ENCODE data around the gene SATL1.

Gene SATL1

GRCh38 chrX:85139422-85139821 lies 104.2 kb downstream of the SATL1 start (continued):
- TF ChIP-seq TOX (CRISPR knock-in tag; IDR thresholded peaks at IDR 0.05; ENCODE audit: borderline replicate concordance): no peak

DNA sequence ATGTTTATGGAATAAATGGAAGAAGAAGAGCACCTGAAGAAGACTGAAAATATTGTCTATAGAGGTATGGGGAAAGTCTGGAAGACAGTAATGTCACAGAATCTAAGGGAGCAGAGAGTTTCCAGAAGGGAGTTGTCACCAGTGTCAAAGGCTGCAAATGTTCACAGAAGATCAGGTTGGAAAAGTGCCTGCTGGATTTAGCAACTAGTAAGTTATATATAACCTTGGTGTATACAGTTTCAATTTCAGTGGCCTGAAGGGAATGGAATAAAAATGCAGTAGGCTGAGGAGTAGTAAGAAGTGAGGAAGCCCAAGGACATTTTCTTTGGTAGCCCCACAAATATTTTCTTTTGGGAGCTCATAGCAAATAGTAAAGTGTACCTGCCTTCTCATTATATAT lies 107.2 kb downstream of the SATL1 start:
- ATAC-seq: no peak
- TF ChIP-seq ZFP3 (CRISPR knock-in tag; IDR thresholded peaks at IDR 0.05) (no peak), BACH2 (CRISPR knock-in tag; IDR thresholded peaks at IDR 0.05; ENCODE audit: borderline replicate concordance) (no peak), TCF4 (CRISPR knock-in tag; IDR thresholded peaks at IDR 0.05; ENCODE audit: borderline replicate concordance) (no peak), ZFP30 (CRISPR knock-in tag; IDR thresholded peaks at IDR 0.05) (no peak), TOX (CRISPR knock-in tag; IDR thresholded peaks at IDR 0.05; ENCODE audit: borderline replicate concordance) (no peak)

- no peak for TF ChIP-seq POU6F1 (CRISPR knock-in tag; IDR thresholded peaks at IDR 0.05; ENCODE audit: borderline replicate concordance, low read depth)
- no peak for TF ChIP-seq ZNF565 (CRISPR knock-in tag; conservative IDR thresholded peaks at IDR 0.05; ENCODE audit: low read depth)
- TF ChIP-seq OSR1 (CRISPR knock-in tag; IDR thresholded peaks at IDR 0.05): no peak
- TF ChIP-seq ISL1 (CRISPR knock-in tag; IDR thresholded peaks at IDR 0.05): no peak
- TF ChIP-seq TOX (CRISPR knock-in tag; IDR thresholded peaks at IDR 0.05; ENCODE audit: borderline replicate concordance): no peak
- TF ChIP-seq, protein P1, sequence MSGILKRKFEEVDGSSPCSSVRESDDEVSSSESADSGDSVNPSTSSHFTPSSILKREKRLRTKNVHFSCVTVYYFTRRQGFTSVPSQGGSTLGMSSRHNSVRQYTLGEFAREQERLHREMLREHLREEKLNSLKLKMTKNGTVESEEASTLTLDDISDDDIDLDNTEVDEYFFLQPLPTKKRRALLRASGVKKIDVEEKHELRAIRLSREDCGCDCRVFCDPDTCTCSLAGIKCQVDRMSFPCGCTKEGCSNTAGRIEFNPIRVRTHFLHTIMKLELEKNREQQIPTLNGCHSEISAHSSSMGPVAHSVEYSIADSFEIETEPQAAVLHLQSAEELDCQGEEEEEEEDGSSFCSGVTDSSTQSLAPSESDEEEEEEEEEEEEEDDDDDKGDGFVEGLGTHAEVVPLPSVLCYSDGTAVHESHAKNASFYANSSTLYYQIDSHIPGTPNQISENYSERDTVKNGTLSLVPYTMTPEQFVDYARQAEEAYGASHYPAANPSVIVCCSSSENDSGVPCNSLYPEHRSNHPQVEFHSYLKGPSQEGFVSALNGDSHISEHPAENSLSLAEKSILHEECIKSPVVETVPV (CRISPR knock-in tag; IDR thresholded peaks at IDR 0.05): no peak
- TF ChIP-seq TSHZ2 (CRISPR knock-in tag; IDR thresholded peaks at IDR 0.05): no peak
- no peak for TF ChIP-seq BACH2 (CRISPR knock-in tag; IDR thresholded peaks at IDR 0.05; ENCODE audit: borderline replicate concordance)
- no peak for TF ChIP-seq RARB (CRISPR knock-in tag; IDR thresholded peaks at IDR 0.05)
- no peak for TF ChIP-seq SNAI2 (CRISPR knock-in tag; IDR thresholded peaks at IDR 0.05)
- no peak for TF ChIP-seq GLIS3 (CRISPR knock-in tag; IDR thresholded peaks at IDR 0.05)
- TF ChIP-seq ZNF8 (CRISPR knock-in tag; IDR thresholded peaks at IDR 0.05): no peak
- TF ChIP-seq, protein P2, sequence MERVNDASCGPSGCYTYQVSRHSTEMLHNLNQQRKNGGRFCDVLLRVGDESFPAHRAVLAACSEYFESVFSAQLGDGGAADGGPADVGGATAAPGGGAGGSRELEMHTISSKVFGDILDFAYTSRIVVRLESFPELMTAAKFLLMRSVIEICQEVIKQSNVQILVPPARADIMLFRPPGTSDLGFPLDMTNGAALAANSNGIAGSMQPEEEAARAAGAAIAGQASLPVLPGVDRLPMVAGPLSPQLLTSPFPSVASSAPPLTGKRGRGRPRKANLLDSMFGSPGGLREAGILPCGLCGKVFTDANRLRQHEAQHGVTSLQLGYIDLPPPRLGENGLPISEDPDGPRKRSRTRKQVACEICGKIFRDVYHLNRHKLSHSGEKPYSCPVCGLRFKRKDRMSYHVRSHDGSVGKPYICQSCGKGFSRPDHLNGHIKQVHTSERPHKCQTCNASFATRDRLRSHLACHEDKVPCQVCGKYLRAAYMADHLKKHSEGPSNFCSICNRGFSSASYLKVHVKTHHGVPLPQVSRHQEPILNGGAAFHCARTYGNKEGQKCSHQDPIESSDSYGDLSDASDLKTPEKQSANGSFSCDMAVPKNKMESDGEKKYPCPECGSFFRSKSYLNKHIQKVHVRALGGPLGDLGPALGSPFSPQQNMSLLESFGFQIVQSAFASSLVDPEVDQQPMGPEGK (CRISPR knock-in tag; IDR thresholded peaks at IDR 0.05; ENCODE audit: borderline replicate concordance): no peak
- TF ChIP-seq ZFP3 (CRISPR knock-in tag; IDR thresholded peaks at IDR 0.05): no peak
- no peak for TF ChIP-seq TCF4 (CRISPR knock-in tag; IDR thresholded peaks at IDR 0.05; ENCODE audit: borderline replicate concordance)
- TF ChIP-seq ZFP30 (CRISPR knock-in tag; IDR thresholded peaks at IDR 0.05): no peak
- no peak for ATAC-seq
Observed at GRCh38 chrX:85115252-85115651, 128.3 kb downstream of the SATL1 start.

DNA sequence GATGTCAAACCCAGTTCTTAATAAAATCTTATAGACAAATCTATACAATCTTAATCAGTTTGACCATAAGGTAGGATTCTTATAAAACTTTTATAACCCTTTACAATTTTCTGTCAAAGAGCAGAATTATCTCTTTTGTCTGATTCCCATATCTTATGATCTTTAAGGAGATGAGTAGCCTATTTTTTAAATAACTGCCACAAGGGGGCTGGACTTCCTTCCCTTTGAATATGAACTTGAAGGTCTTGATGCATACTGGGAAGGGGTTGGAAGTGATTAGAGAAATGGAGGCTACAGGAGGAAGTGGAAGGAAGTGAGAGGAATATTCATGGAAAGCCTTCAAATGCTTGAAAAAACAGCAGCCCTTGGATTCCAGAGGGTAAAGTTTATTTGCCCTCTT lies 128.8 kb downstream of the SATL1 start:
- ATAC-seq: no peak
- TF ChIP-seq TSHZ2 (CRISPR knock-in tag; IDR thresholded peaks at IDR 0.05) (no peak), TOX (CRISPR knock-in tag; IDR thresholded peaks at IDR 0.05; ENCODE audit: borderline replicate concordance) (no peak), ZC3H10 (CRISPR knock-in tag; IDR thresholded peaks at IDR 0.05) (no peak), ESRRG (CRISPR knock-in tag; IDR thresholded peaks at IDR 0.05) (no peak), ARNTL (CRISPR knock-in tag; IDR thresholded peaks at IDR 0.05; ENCODE audit: borderline replicate concordance, low read depth) (no peak), ZNF70 (CRISPR knock-in tag; IDR thresholded peaks at IDR 0.05) (no peak), POU6F1 (CRISPR knock-in tag; IDR thresholded peaks at IDR 0.05; ENCODE audit: borderline replicate concordance, low read depth) (no peak)
- TF ChIP-seq, protein P2 (CRISPR knock-in tag; IDR thresholded peaks at IDR 0.05; ENCODE audit: borderline replicate concordance): no peak
